AG09309 (cell line): ENCODE data around the gene SNX7.

ENCODE experiments used
- DNase-seq: peaks from one replicate; pipeline ENCODE4 v3.0.0-alpha.2; 2010; ENCODE audit warnings: low read depth
- H3K4me3 ChIP-seq: 2 replicates; pipeline ENCODE4 v1.5.1; 2011; ENCODE audit warnings: mild to moderate bottlenecking, low read depth, low read length, moderate library complexity; ENCODE audit not compliant: control insufficient read depth
- CTCF ChIP-seq: IDR thresholded peaks from 2 replicates; pipeline ENCODE4 v1.5.1; 2011; ENCODE audit warnings: mild to moderate bottlenecking, low read depth, low read length, inconsistent platforms; ENCODE audit not compliant: insufficient read depth, control insufficient read depth; ENCODE audit errors: missing control alignments

The SNX7 gene

GRCh38 chr1:98796049-98796448 lies 134.5 kb downstream of the SNX7 start:
- TF ChIP-seq CTCF: no peak
- DNase-seq: no peak
- no peak overlapping the region for H3K4me3 ChIP-seq

GRCh38 chr1:98797506-98797905 lies 136.0 kb downstream of the SNX7 start:
- TF ChIP-seq CTCF: no peak
- H3K4me3 ChIP-seq: no peak overlapping the region
- DNase-seq: no peak
